ENCODE data around the gene STARD8.
A peak's percentile ranks its signal among the peaks of the same experiment; 100 is the strongest.
"Not testable (repeated sequence)": the region's sequence is repeated elsewhere in the genome, so short reads cannot be mapped to it uniquely, and the experiment has no call there.

The STARD8 gene

DNA sequence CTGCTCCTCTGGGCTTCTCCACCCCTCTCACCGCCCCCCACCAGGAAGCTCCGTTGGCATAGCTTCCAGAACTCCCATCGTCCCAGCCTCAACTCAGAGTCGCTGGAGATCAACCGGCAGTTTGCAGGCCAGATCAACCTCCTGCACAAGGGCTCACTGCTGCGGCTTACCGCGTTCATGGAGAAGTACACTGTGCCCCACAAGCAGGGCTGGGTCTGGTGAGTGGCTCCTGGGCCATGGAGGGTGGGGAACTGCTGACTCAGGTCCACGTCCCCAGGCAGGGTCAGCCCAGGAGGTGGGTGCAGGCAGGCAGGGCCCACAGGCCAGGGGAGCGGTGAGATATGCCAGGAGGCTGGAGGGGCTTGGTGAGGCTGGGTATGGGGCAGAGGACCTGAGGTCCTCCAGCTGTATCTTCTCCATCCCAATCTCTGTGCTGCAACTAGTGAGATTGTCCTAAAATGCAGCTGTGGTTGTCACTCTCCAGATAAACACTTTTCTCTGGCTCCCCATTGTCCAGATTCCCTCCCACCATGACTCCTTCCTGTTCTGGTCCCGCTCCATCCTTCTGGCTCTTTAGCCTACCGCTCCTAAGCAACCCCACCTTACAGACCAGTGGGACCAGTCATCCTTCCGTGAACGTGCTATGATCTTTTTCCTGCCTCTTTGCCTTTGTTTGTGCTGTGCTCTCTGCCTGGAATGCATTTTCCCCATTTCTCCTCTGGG, 71.9 kb downstream of the STARD8 start:
- DNase-seq (ENCODE audit: low read depth), result no peak

DNA sequence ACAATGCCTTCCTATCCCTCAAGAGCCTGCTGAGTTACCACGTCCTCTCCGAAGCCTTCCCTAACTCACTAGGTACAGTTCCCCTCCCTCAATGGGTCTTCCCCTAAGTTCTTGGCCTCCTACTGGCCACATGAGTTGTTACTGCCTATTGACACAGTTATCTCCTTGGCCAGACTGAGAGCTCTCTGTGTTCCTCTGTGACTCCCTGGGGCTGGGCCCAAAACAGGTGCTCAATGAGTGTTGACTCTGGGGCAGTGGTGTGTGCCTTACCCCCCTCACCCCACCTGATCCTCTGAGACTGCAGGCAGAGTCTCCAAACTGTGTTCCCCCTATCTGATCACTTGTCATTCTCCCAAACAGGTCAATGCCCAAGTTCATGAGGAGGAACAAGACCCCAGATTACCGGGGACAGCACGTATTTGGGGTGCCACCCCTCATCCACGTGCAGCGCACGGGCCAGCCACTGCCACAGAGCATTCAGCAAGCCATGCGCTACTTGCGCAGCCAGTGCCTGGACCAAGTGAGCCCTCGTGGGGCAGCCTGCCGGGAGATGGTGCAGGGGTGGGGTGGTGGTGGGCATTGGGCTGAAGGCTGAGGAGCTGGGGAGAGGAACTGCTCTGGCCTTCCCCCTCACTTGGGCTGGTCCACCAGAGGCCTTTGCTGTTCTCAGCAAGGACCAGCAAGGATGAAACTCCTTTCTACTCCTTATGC, 72.6 kb downstream of the STARD8 start:
- no peak for DNase-seq (ENCODE audit: low read depth)

DNA sequence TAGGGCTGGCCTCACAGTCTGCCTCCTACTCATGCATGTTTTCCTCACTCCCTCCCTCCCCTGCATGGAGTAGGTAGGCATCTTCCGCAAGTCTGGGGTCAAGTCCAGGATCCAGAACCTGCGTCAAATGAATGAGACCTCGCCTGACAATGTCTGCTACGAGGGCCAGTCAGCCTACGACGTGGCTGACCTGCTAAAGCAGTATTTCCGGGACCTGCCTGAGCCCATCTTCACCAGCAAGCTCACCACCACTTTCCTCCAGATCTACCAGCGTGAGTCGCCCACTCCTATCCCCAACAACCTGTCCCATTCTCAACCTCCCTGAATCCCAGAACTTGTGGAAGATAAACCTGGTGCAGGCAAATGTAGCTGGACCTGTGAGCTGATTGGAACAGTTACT, 73.4 kb downstream of the STARD8 start:
- DNase-seq (ENCODE audit: low read depth), result no peak

DNA sequence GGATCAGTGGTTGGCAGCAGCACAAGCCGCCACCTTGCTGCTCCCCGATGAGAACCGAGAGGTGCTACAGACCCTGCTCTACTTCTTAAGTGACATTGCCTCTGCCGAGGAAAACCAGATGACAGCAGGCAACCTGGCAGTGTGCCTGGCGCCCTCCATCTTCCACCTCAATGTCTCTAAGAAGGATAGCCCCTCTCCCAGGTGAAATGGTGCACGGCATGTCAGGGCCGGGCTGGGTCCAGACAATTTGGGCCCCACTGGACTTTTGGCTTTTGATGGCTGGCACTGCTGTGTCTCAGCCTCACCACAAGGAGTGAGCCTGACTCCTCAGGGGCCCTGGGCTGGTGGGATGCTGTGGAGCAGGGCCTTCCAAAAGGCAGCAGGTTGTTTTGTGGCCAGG, 74.1 kb downstream of the STARD8 start:
- no peak for DNase-seq (ENCODE audit: low read depth)

DNA sequence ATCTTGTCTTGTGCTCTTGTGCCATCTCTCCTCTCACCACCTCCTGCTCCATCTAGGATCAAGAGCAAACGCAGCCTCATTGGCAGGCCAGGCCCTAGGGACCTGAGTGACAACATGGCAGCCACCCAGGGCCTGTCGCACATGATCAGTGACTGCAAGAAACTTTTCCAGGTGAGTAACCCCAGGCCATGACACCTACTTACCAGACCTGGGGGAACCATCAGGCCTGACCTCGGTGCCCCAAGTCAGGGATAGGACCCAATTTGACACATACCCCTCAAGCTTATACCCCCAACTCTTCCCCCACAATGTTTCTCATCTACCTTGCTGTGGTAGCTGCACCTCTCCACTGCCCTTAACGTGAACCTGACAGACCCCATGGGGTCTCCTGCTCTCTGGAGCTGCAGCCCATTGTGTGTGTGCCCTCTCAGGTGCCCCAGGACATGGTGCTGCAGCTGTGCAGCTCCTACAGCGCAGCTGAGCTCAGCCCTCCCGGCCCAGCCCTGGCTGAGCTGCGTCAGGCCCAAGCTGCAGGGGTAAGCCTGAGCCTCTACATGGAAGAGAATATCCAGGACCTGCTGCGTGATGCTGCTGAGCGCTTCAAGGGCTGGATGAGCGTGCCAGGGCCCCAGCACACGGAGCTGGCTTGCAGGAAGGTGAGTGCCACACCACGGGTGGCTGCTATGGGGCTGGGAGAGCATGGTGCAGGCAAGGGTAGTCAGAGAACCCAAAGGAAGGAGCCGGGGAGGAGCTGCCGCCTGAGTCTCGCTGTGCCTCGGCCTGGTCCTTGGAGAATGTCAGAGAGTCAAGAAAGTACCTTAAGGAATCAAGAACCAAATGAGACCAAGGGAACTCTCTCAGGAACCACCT, 74.8 kb downstream of the STARD8 start:
- no peak for DNase-seq (ENCODE audit: low read depth)

DNA sequence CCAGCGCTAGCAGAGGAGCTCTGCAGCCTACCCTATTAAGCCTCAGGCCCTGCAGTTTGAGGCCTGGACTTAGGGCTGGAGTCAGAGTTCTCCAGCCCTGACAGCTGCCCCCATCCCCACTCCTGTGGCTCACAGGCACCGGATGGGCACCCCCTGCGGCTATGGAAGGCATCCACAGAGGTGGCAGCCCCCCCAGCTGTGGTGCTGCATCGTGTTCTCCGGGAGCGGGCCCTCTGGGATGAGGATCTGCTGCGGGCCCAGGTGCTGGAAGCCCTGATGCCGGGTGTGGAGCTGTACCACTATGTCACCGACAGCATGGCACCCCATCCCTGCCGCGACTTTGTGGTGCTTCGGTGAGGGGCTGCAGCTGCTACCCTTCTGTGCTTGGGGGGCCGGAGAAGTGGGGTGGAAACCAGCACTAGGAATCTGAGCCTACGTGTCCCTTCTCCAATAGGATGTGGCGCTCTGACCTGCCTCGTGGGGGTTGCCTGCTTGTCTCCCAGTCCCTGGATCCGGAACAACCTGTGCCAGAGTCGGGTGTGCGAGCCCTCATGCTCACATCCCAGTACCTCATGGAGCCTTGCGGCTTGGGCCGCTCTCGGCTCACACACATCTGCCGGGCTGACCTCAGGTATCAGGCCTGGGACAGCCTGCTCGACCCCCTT, 76.2 kb downstream of the STARD8 start:
- DNase-seq (ENCODE audit: low read depth), result no peak

DNA sequence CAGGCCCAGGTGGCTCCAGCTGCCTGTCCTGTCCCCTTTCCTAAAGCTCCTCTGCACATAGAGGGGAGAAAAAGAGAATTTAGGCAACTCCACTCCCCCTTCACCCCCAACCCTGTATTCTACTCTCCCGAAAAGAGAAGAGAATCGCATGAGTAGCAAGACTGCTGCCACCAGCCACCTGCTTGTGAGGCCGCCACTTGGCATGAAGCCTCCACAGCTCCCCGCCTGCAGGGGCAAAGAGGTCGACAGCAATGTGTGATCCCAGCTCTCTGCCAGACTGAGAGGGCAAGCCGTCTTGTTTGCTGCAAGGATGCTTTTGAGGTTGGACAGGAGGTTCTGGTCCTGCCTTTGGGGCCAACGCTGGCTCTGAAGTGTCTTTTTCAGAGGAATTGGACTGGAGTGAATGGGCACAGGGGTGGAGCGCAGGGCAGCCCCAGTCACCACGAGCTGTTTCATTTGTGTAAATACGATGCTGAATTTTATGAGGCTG, 77.1 kb downstream of the STARD8 start:
- no peak for DNase-seq (ENCODE audit: low read depth)

DNA sequence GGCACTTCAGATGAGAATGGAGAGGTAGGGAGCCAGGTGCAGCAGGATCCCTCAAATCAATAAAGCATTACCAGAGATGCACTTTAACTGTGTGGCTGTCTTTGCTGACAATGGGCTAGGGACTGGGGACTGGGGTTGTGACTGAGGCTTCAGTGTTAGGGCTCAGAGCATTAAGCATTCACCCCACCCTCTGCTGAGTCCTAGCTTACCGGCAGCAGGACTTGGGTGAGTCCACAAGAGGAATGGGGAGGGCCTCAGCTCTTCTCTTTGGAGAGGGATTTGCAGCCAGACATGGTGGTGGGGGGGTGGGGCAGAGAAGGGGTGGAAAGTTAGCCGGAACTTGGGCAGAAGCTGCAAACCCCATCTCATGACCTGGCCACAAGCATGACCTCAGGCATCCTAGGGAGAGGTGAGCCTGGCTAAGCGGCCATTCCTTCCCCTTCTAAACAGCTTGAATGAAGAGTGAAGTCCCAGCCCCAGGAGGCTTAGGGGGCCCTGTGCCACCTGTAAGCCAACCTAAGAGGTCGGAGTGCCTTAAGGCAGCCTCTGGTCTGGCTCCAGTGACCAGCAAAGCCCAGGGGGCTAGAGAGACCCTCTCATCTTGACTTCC, 78.4 kb downstream of the STARD8 start:
- DNase-seq (ENCODE audit: low read depth), result no peak

DNA sequence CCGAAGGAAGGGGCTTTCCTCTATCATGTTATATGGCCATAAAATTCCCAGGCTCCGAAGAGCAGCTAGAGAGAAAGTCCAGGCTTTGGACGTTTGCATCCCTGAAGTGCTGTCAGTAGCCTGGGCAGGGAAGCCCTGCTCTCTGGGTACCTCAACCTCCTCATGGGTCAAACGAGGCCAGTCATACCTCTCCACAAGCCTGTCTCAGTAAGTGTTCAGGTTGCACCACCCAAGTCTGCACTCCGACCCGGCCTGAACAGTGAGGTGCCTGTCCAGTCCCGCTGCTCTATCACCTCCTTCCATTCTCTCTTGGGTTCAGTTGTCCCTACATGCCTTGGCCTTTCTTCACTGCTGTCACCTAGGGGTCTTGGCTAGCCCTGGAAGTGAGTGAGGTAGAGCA, 78.9 kb downstream of the STARD8 start:
- no peak for DNase-seq (ENCODE audit: low read depth)

DNA sequence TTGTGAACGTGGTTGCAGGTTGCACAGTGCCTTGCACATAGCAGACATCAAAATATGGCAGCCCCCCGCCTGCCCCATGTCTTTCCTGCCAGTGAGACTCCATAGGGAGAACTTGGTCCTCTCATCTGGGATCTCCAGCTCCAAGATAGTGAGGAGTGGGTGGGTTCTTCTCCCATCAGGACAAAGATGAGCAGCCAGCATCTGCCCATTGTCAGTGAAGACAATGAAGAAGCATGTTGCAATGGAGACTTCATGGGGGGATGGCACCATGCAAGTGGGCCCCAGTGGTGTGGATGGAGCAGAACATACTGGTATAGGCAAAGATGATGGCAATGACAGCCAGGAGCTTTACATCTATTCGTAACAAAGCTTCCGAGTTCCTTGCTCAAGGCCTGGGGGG, 80.2 kb downstream of the STARD8 start:
- DNase-seq (ENCODE audit: low read depth), result no peak

DNA sequence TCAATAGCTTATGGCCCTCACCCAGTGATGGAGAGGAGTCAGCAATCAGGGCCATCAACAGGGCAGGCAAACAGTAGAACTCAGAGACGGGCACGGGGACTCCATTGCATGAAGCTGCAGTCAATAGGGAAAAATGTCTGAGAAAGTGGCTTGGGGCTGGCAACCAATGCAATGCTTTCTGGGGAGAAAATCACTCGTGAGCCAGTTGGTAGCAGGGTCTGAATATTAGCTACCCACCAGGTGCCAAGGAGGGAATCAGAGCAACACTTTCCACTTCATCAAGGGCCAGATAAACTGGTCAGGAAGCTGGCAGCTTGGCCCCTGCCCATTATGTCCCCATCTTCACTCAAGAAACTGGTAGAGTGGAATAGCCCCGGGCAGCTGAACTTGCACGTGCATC, 80.7 kb downstream of the STARD8 start:
- no peak for DNase-seq (ENCODE audit: low read depth)

DNA sequence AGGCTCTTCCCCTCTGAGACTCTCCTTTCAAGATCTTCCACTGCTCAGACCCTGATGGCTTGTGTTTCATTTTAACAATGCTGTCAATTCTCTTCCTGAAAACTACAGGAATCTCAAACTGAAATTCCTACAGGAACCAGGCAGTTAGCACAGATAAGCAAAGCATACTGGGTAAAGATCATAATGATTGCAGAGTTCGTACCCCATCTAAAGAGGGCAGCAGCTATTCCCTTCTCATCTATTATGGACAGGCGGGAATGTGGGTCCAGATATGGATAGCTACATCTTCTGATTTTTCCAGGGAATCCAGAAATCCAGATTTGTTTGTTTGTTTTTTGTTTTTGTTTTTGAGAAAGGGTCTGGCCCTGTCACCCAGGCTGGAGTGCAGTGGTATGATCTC, 83.8 kb downstream of the STARD8 start:
- no peak for DNase-seq (ENCODE audit: low read depth)

DNA sequence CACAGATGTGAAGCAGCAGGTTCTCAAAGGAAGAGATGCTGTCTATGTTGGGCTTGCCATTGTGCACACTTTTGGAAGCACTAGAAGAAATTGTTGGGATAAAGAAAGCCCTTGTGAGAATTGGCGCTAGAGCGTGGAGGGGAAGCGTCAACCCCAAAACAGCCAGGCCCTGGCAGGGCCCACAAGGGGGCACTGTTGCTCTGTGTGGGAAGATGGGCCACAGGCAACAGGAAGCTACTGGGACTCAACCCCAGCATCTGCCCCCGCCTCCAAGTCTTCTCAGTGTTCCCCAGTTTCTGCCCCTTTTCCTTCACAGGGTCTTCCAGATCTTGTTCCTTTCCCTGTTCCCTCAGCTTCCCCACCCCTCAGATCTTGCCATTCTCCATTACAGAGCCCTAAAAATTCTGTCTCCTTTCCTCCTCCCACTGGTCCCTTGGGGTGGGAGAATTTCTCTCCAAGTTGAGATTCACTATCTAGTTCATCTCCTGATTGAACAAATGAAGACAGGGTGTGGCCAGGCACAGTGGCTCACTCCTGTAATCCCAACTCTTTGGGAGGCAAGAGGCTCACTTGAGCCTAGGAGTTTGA, 85.5 kb downstream of the STARD8 start:
- peak; percentile 14 for DNase-seq (ENCODE audit: low read depth)

DNA sequence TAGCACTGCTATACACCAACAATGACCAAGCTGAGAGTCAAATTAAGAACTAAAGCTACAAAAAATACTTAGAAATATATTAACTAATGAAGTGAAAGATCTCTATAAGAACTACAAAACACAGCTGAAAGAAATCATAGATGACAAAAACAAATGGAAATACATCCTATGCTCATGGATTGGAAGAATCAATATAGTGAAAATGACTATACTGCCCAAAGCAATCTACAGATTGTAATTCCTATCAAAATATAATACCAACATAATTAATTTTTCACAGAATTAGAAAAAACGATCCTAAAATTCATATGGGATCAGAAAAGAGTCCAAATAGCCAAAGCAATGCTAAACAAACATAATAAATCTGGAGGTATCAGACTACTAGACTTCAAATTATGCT, 87.8 kb downstream of the STARD8 start:
- DNase-seq (ENCODE audit: low read depth), result no peak

DNA sequence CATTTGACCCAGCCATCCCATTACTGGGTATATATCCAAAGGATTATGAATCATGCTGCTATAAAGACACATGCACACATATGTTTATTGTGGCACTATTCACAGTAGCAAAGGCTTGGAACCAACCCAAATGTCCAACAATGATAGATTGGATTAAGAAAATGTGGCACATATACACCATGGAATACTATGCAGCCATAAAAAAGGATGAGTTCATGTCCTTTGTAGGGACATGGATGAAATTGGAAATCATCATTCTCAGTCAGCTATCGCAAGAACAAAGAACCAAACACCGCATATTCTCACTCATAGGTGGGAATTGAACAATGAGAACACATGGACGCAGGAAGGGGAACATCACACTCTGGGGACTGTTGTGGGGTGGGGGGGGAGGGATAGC, 94.4 kb downstream of the STARD8 start:
- not testable (repeated sequence) for DNase-seq (ENCODE audit: low read depth)

DNA sequence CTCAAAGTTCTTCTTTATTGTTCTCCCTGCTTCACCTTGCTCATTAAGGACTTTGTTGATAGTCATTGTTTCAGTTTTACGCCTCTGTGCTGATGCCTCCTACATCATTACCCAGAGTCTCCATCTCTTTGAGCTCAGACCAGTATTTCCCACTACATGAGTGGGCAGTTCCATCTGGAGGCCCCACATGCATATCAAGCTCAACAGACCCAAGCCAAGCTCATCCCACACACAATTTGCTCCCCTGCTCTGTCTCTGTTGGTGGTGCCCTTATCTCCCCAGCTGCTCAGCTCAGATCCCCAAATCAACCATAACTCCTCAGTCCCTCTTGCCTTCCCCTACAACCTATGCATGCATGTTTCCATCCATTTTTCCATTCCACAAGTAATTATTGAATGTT, 96.3 kb downstream of the STARD8 start:
- DNase-seq (ENCODE audit: low read depth), result no peak

DNA sequence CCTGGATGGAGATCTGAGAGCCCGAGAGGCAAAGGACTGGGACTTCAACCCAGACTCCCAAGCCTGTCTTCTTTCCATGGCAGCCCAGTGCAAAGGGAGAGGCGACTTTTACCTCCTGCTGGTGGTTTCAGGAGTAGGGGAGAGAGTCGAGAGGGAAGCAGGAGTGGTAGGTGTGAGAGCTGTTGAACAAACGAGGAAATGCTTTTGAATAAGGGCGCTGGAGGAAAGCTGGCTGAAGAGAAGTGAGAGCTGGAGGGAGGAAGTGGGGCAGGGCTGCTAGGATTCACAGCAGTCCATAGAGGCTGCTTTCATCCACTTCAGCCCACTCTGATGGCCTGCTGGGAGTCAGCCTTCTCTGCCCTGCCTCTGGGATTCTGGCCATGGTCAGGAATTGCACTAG, 99.5 kb downstream of the STARD8 start:
- DNase-seq (ENCODE audit: low read depth), result no peak

DNA sequence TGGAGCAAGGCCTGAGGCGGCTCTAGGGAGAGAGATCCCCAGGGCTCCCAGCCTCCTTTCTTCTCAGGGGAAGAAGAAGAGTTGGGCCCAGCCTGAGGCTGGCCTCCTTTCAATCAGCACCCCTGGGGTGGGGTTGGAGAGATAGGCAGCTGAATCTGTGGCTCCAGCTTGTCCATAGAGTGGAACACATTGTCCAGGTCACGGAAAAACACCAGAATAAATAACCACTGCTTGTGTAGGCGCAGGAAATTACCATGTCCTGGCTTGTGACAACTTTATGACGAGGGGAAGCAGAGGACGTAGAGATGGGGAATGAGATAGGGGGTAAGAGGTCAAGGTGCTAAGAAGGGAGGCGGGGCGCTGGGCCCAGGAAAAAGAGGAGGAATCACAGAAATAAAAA, 100.6 kb downstream of the STARD8 start:
- no peak for DNase-seq (ENCODE audit: low read depth)

DNA sequence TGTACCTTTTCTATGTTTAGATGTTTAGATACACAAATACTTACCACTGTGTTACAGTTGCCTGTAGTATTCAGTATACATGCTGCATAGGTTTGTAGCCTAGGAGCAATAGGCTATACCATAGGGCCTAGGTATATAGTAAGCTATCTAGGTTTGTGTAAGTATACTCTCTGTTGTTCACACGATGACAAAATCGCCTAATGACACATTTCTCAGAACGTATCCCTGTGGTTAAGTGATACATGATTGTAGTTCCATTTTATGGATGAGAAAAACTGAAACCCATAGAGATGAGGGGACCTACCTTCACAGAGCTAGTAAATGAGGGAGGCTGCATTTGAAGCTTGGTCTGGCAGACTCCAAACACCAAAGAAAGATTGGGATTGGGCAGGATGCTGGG, 102.0 kb downstream of the STARD8 start:
- DNase-seq (ENCODE audit: low read depth), result no peak

DNA sequence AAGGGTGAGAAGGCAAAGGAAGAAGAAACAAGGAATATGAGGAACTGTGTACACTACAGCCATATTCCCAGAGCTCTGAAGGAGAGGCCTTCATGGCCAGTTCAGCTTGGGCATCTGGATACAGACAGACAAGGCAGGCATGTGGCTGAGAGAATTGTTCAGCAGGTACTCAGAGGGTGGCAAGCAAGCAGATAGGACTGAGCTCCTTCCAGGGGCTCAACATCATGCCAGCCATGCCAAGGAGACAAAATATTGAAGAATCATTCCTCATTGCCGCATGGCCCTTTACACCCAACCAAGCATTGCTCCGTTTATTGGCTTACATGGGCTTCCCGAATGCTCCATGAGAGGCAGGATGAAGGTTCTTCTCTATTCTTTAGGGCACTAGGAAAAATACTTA, 102.8 kb downstream of the STARD8 start:
- DNase-seq (ENCODE audit: low read depth), result no peak

DNA sequence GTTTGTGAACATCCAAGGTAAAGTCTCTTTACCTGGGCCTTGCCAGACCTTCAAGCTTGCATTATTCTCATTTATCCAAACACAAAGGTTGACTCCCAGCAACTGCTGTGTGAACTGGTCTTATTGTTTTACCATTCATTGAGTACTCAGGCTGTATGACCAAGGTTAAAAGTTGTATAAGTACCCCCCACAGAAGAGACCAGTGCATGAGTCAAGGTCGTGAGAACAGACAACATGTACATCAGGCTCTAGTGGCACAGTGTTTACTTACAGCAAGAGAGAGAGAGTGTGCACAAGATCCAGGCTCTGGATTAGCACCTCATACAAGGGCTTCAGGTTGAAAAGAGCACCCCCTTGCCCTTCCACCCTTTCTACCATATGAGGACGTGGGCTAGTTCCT, 103.9 kb downstream of the STARD8 start:
- DNase-seq (ENCODE audit: low read depth), result no peak

Measured in amniotic epithelial cell (primary cell).